WTC11 (cell line): ENCODE data around the gene ELOVL7. TPM values are rescaled to one million over a fixed set of nuclear protein-coding genes. Genes with fewer than 3 reads are reported as not detected.

Source experiments
- ATAC-seq: fragments of 200-7000 bp; cut with Tn5 transposase; 2 replicates; pipeline ENCODE4 v1.10.0; 2021; ENCODE audit warnings: mild to moderate bottlenecking, moderate library complexity
- CTCF ChIA-PET: fragments of 300-600 bp; sonication (Branson Sonifier 250); formaldehyde crosslinking; loops from one replicate; lab custom pipeline; 2021; ENCODE audit warnings: antibody characterized with exemption; lab: Charles Lee
- POLR2A ChIA-PET: fragments of 350-600 bp; sonication (Branson Sonifier 250); formaldehyde crosslinking; loops from one replicate; lab custom pipeline; 2021; ENCODE audit warnings: antibody characterized with exemption; lab: Charles Lee
- DNase-seq: peaks from one replicate; pipeline ENCODE4 v3.0.0; 2021; ENCODE audit warnings: low spot score
- H3K27ac Mint-ChIP-seq: 2 replicates; pipeline ENCODE4 v1.8.0; 2021; ENCODE audit warnings: mixed read lengths
- H3K27me3 Mint-ChIP-seq: 2 replicates; pipeline ENCODE4 v1.8.0; 2021; ENCODE audit warnings: low read depth, mild to moderate bottlenecking, moderate library complexity, mixed read lengths
- H3K36me3 Mint-ChIP-seq: 2 replicates; pipeline ENCODE4 v1.8.0; 2021; ENCODE audit warnings: mixed read lengths
- H3K4me1 Mint-ChIP-seq: 2 replicates; pipeline ENCODE4 v1.8.0; 2022; ENCODE audit warnings: mixed read lengths
- H3K4me3 Mint-ChIP-seq: 2 replicates; pipeline ENCODE4 v1.8.0; 2021; ENCODE audit warnings: mild to moderate bottlenecking, moderate library complexity, mixed read lengths
- H3K9me3 Mint-ChIP-seq: 2 replicates; pipeline ENCODE4 v1.8.0; 2021; ENCODE audit warnings: mixed read lengths
- ATF1 ChIP-seq: sonication (generic); formaldehyde crosslinking; IDR thresholded peaks from 2 replicates; pipeline ENCODE4 v1.8.1; 2023; ENCODE audit warnings: mild to moderate bottlenecking, moderate library complexity, missing genetic modification reagents
- CDX4 ChIP-seq: fragments of 250-450 bp; sonication (Bioruptor Pico); IDR thresholded peaks from 2 replicates; pipeline ENCODE4 v1.9.0; 2021; ENCODE audit warnings: moderate library complexity, mild to moderate bottlenecking, inconsistent platforms, borderline replicate concordance
- E2F1 ChIP-seq: sonication (generic); formaldehyde crosslinking; IDR thresholded peaks from 2 replicates; pipeline ENCODE4 v1.8.0; 2022; ENCODE audit warnings: mild to moderate bottlenecking, missing genetic modification reagents
- E2F4 ChIP-seq: sonication (generic); formaldehyde crosslinking; IDR thresholded peaks from 2 replicates; pipeline ENCODE4 v1.8.1; 2022; ENCODE audit warnings: low read depth, mild to moderate bottlenecking, moderate library complexity, missing genetic modification reagents, borderline replicate concordance
- ELF4 ChIP-seq: sonication (generic); formaldehyde crosslinking; IDR thresholded peaks from 2 replicates; pipeline ENCODE4 v1.8.1; 2022; ENCODE audit warnings: low read depth, mild to moderate bottlenecking, moderate library complexity, missing genetic modification reagents
- MYBL2 ChIP-seq: sonication (generic); formaldehyde crosslinking; IDR thresholded peaks from 2 replicates; pipeline ENCODE4 v1.8.1; 2023; ENCODE audit warnings: mild to moderate bottlenecking, moderate library complexity, missing genetic modification reagents
- NR1H2 ChIP-seq: sonication (generic); formaldehyde crosslinking; IDR thresholded peaks from 2 replicates; pipeline ENCODE4 v1.9.0; 2021; ENCODE audit warnings: mild to moderate bottlenecking, moderate library complexity, missing genetic modification reagents
- OVOL2 ChIP-seq: fragments of 250-450 bp; sonication (Bioruptor Pico); IDR thresholded peaks from 2 replicates; pipeline ENCODE4 v1.9.0; 2021; ENCODE audit warnings: mild to moderate bottlenecking, borderline replicate concordance
- TEAD4 ChIP-seq: sonication (generic); formaldehyde crosslinking; IDR thresholded peaks from 2 replicates; pipeline ENCODE4 v1.8.0; 2022; ENCODE audit warnings: mild to moderate bottlenecking, missing genetic modification reagents
- USF2 ChIP-seq: sonication (generic); formaldehyde crosslinking; IDR thresholded peaks from 2 replicates; pipeline ENCODE4 v1.8.1; 2023; ENCODE audit warnings: mild to moderate bottlenecking, missing genetic modification reagents, moderate library complexity
- ZNF219 ChIP-seq: sonication (generic); formaldehyde crosslinking; IDR thresholded peaks from 2 replicates; pipeline ENCODE4 v1.8.0; 2023; ENCODE audit warnings: missing genetic modification reagents, mild to moderate bottlenecking, borderline replicate concordance
- total RNA-seq: library from RNA; stranded (reverse); gene quantifications from 3 replicates; pipeline ENCODE4 v1.2.3, GENCODE V29; 2021
- TF ChIP-seq, protein P1 (sequence below): sonication (generic); formaldehyde crosslinking; IDR thresholded peaks from 2 replicates; pipeline ENCODE4 v1.8.1; 2022; ENCODE audit warnings: mild to moderate bottlenecking, missing genetic modification reagents, moderate library complexity, borderline replicate concordance
- TF ChIP-seq, protein P2 (sequence below): sonication (generic); formaldehyde crosslinking; IDR thresholded peaks from 2 replicates; pipeline ENCODE4 v1.8.1; 2022; ENCODE audit warnings: low read depth, missing genetic modification reagents, borderline replicate concordance
- TF ChIP-seq, protein P3 (sequence below): sonication (generic); formaldehyde crosslinking; IDR thresholded peaks from 2 replicates; pipeline ENCODE4 v1.8.1; 2023; ENCODE audit warnings: mild to moderate bottlenecking, missing genetic modification reagents, moderate library complexity
- TF ChIP-seq, protein P4 (sequence below): sonication (generic); formaldehyde crosslinking; IDR thresholded peaks from 2 replicates; pipeline ENCODE4 v1.8.0; 2022; ENCODE audit warnings: missing genetic modification reagents
- TF ChIP-seq, protein P5 (sequence below): sonication (generic); formaldehyde crosslinking; IDR thresholded peaks from 2 replicates; pipeline ENCODE4 v1.8.1; 2022; ENCODE audit warnings: mild to moderate bottlenecking, moderate library complexity, missing genetic modification reagents

ELOVL7 gene
- total RNA-seq, 1 experiment from 2014 or later: 7.1 TPM

DNA sequence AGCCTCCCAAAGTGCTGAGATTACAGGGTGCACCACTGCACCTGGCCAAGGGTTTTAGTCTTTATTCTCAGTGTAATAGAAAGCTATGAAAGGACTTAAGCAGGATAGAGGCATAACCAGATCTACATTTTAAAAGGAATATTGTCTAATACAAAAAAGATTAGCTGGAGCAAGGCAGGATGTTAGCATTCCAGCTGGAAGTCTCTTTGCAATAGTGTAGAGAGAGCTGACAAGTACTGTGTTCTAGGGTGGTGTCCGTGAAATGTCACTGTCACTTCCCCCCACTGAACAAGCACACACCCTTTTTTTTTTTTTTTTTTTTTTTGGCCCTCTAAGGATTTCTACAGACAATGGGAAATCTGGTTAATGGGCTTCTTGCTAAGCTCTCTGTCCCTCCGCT lies 119.9 kb downstream of the ELOVL7 start (continued):
- no peak for TF ChIP-seq E2F4 (CRISPR knock-in tag)
- TF ChIP-seq OVOL2 (CRISPR knock-in tag): no peak
- TF ChIP-seq, protein P1, sequence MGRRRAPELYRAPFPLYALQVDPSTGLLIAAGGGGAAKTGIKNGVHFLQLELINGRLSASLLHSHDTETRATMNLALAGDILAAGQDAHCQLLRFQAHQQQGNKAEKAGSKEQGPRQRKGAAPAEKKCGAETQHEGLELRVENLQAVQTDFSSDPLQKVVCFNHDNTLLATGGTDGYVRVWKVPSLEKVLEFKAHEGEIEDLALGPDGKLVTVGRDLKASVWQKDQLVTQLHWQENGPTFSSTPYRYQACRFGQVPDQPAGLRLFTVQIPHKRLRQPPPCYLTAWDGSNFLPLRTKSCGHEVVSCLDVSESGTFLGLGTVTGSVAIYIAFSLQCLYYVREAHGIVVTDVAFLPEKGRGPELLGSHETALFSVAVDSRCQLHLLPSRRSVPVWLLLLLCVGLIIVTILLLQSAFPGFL (CRISPR knock-in tag): no peak
- TF ChIP-seq MYBL2 (CRISPR knock-in tag): no peak
- no peak for TF ChIP-seq CDX4 (CRISPR knock-in tag)
- TF ChIP-seq ELF4 (CRISPR knock-in tag): no peak

DNA sequence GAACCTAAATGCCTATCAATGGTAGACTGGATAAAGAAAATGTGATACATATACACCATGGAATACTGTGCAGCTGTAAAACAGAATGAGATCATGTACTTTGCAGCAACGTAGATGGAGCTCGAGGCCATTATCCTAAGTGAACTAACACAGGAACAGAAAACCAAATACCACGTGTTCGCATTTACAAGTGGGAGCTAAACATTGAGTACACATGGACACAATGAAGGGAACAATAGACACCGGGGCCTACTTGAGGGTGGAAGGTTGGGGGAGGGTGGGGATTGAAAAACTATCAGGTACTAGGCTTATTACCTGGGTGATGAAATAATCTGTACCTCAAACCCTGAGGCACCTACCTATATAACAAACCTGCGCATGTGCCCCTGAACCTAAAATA lies 121.7 kb downstream of the ELOVL7 start:
- Mint-ChIP-seq H3K27me3 (no peaks in the 10 kb centered on the region), H3K4me3 (no peak overlapping the region)
- TF ChIP-seq USF2 (no peak), ZNF219 (CRISPR knock-in tag) (no peak), E2F4 (CRISPR knock-in tag) (no peak), CDX4 (CRISPR knock-in tag) (no peak), NR1H2 (CRISPR knock-in tag) (no peak), TEAD4 (CRISPR knock-in tag) (no peak), E2F1 (CRISPR knock-in tag) (no peak), ATF1 (CRISPR knock-in tag) (no peak)
- TF ChIP-seq, protein P2, sequence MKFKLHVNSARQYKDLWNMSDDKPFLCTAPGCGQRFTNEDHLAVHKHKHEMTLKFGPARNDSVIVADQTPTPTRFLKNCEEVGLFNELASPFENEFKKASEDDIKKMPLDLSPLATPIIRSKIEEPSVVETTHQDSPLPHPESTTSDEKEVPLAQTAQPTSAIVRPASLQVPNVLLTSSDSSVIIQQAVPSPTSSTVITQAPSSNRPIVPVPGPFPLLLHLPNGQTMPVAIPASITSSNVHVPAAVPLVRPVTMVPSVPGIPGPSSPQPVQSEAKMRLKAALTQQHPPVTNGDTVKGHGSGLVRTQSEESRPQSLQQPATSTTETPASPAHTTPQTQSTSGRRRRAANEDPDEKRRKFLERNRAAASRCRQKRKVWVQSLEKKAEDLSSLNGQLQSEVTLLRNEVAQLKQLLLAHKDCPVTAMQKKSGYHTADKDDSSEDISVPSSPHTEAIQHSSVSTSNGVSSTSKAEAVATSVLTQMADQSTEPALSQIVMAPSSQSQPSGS (CRISPR knock-in tag): no peak
- TF ChIP-seq, protein P3, sequence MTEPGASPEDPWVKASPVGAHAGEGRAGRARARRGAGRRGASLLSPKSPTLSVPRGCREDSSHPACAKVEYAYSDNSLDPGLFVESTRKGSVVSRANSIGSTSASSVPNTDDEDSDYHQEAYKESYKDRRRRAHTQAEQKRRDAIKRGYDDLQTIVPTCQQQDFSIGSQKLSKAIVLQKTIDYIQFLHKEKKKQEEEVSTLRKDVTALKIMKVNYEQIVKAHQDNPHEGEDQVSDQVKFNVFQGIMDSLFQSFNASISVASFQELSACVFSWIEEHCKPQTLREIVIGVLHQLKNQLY: no peak
- TF ChIP-seq, protein P4, sequence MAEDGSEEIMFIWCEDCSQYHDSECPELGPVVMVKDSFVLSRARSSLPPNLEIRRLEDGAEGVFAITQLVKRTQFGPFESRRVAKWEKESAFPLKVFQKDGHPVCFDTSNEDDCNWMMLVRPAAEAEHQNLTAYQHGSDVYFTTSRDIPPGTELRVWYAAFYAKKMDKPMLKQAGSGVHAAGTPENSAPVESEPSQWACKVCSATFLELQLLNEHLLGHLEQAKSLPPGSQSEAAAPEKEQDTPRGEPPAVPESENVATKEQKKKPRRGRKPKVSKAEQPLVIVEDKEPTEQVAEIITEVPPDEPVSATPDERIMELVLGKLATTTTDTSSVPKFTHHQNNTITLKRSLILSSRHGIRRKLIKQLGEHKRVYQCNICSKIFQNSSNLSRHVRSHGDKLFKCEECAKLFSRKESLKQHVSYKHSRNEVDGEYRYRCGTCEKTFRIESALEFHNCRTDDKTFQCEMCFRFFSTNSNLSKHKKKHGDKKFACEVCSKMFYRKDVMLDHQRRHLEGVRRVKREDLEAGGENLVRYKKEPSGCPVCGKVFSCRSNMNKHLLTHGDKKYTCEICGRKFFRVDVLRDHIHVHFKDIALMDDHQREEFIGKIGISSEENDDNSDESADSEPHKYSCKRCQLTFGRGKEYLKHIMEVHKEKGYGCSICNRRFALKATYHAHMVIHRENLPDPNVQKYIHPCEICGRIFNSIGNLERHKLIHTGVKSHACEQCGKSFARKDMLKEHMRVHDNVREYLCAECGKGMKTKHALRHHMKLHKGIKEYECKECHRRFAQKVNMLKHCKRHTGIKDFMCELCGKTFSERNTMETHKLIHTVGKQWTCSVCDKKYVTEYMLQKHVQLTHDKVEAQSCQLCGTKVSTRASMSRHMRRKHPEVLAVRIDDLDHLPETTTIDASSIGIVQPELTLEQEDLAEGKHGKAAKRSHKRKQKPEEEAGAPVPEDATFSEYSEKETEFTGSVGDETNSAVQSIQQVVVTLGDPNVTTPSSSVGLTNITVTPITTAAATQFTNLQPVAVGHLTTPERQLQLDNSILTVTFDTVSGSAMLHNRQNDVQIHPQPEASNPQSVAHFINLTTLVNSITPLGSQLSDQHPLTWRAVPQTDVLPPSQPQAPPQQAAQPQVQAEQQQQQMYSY (CRISPR knock-in tag): no peak
- TF ChIP-seq, protein P5, sequence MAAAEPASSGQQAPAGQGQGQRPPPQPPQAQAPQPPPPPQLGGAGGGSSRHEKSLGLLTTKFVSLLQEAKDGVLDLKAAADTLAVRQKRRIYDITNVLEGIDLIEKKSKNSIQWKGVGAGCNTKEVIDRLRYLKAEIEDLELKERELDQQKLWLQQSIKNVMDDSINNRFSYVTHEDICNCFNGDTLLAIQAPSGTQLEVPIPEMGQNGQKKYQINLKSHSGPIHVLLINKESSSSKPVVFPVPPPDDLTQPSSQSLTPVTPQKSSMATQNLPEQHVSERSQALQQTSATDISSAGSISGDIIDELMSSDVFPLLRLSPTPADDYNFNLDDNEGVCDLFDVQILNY (CRISPR knock-in tag): no peak
- TF ChIP-seq, all 79 proteins: peak for 0
- ATAC-seq: no peak
- Mint-ChIP-seq H3K9me3 (peaks cover 3% of the 10 kb centered on the region), H3K27ac (no peak overlapping the region), H3K4me1 (no peaks in the 10 kb centered on the region), H3K36me3 (no peaks in the 10 kb centered on the region)
- ChIA-PET CTCF (no interaction called here), POLR2A (no interaction called here)
- DNase-seq: no peak
